ENCODE results near the gene CEMIP.

- TF ChIP-seq, protein P1, sequence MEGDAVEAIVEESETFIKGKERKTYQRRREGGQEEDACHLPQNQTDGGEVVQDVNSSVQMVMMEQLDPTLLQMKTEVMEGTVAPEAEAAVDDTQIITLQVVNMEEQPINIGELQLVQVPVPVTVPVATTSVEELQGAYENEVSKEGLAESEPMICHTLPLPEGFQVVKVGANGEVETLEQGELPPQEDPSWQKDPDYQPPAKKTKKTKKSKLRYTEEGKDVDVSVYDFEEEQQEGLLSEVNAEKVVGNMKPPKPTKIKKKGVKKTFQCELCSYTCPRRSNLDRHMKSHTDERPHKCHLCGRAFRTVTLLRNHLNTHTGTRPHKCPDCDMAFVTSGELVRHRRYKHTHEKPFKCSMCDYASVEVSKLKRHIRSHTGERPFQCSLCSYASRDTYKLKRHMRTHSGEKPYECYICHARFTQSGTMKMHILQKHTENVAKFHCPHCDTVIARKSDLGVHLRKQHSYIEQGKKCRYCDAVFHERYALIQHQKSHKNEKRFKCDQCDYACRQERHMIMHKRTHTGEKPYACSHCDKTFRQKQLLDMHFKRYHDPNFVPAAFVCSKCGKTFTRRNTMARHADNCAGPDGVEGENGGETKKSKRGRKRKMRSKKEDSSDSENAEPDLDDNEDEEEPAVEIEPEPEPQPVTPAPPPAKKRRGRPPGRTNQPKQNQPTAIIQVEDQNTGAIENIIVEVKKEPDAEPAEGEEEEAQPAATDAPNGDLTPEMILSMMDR (IDR thresholded peaks at IDR 0.05 in 4 of 5, conservative IDR thresholded peaks at IDR 0.05 in 1 of 5): no peak
- no peak for TF ChIP-seq POLR2A (IDR thresholded peaks at IDR 0.05)
Observed at GRCh38 chr15:80957976-80958375, 178.8 kb downstream of the CEMIP start.
